Measurements from ENCODE around the gene FAM241A.

DNA sequence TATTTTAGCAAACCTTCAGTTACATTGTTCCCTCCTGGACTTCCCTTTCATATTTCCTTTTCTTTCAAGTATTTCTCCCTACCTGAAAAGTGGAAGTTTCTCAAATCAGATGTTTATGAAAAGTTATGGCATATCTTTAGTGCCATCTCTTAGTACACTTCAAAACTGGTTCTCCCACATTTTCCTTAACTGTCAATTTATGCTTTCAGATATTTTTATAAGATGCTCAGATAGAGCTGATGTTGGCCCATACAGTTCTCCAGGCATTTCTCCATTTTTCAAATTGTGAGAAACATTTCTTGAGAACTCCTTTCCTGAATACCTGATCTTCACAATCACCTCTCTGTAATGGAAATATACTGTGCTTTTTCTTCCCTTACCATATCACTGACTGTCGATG is 53.8 kb downstream of the FAM241A start:
- no peak for TF ChIP-seq CTCF (IDR thresholded peaks at IDR 0.05; ENCODE audit: low read depth, low read length)
- no peak for TF ChIP-seq EZH2phosphoT487 (IDR thresholded peaks at IDR 0.05; ENCODE audit: low read depth)

Measured in OCI-LY3 (cell line).